ENCODE results near the gene SLC18A3. TPM values are rescaled to one million over a fixed set of nuclear protein-coding genes. Genes with fewer than 3 reads are reported as not detected.
A peak's percentile ranks its signal among the peaks of the same experiment; 100 is the strongest.

Gene SLC18A3
- total RNA-seq, 1 donor from 2014 or later, result not detected

DNA sequence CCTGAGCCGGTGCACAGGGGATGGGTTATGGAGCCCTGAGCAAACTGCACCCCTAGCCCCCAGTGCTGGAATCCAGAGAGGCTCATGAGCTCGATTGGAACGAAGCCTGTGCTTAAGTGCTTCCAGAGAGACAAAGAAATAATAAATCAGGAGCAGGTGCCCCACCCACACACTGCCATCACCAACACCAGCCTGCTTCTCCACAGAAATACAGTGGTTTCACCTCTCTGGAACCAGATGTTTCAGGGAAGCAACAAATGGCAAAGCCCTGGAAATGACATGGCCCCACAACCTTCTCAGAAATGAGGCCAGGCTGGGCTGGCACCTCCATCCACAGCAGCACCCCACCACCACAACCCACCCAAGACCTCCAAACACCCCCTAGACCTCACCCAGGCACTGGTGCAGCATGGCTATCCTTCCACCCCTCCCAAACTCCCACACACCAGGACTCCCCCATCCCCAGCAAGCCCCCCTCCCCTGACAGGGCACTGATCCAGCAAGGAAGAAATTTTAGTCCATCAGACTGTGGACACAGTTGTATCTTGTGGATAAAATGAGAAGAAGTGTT is 4.1 kb upstream of the SLC18A3 start:
- DNase-seq (ENCODE audit: low read depth) (no peak), FAIRE-seq (no peak)
- H3K4me3 ChIP-seq (ENCODE audit: low read depth, low read length), result no peak overlapping the region
- no peaks in the 10 kb centered on the region for H3K36me3 ChIP-seq (ENCODE audit: control insufficient read depth, insufficient read depth, low read length)
- TF ChIP-seq, protein P1, sequence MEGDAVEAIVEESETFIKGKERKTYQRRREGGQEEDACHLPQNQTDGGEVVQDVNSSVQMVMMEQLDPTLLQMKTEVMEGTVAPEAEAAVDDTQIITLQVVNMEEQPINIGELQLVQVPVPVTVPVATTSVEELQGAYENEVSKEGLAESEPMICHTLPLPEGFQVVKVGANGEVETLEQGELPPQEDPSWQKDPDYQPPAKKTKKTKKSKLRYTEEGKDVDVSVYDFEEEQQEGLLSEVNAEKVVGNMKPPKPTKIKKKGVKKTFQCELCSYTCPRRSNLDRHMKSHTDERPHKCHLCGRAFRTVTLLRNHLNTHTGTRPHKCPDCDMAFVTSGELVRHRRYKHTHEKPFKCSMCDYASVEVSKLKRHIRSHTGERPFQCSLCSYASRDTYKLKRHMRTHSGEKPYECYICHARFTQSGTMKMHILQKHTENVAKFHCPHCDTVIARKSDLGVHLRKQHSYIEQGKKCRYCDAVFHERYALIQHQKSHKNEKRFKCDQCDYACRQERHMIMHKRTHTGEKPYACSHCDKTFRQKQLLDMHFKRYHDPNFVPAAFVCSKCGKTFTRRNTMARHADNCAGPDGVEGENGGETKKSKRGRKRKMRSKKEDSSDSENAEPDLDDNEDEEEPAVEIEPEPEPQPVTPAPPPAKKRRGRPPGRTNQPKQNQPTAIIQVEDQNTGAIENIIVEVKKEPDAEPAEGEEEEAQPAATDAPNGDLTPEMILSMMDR (IDR thresholded peaks at IDR 0.05; ENCODE audit: insufficient read depth, low read length, severe bottlenecking), result no peak
- peaks cover 30% of the 10 kb centered on the region for H3K27me3 ChIP-seq (ENCODE audit: control insufficient read depth, insufficient read depth, low read length)

DNA sequence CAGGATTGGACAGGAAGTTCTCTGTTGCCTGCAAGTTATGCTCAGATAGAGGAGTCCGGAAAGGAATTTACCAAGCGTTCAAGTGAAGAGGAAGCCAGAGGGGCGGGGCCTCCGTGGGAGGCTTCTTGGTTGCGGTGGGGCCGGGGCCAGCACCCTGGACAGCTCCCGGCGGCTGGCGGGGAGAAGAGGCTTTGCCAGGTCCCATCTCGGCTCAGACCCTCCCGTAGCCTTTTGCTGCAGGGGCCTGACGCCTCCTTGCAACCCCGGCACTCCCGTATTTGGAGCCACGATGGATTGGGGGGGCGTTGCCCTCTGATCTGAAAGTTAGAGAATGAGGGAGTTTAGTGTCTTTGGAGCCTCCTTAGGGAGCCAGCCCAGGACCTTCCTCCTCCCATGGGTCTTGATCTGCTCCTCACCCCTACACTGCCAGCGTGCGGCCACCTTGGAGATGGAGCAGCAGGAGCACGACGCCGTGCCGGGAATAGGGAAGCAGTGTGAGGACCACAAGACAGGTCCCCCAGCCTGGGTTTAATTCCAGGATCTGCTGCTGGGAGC is 3.1 kb upstream of the SLC18A3 start:
- Histone ChIP-seq H3K4me3 (ENCODE audit: low read depth, low read length) (no peak overlapping the region), H3K36me3 (ENCODE audit: control insufficient read depth, insufficient read depth, low read length) (no peaks in the 10 kb centered on the region), H3K27me3 (ENCODE audit: control insufficient read depth, insufficient read depth, low read length) (peaks cover 39% of the 10 kb centered on the region)
- DNase-seq (ENCODE audit: low read depth) (peak; percentile 47), FAIRE-seq (no peak)
- TF ChIP-seq, protein P1 (IDR thresholded peaks at IDR 0.05; ENCODE audit: insufficient read depth, low read length, severe bottlenecking), result no peak

DNA sequence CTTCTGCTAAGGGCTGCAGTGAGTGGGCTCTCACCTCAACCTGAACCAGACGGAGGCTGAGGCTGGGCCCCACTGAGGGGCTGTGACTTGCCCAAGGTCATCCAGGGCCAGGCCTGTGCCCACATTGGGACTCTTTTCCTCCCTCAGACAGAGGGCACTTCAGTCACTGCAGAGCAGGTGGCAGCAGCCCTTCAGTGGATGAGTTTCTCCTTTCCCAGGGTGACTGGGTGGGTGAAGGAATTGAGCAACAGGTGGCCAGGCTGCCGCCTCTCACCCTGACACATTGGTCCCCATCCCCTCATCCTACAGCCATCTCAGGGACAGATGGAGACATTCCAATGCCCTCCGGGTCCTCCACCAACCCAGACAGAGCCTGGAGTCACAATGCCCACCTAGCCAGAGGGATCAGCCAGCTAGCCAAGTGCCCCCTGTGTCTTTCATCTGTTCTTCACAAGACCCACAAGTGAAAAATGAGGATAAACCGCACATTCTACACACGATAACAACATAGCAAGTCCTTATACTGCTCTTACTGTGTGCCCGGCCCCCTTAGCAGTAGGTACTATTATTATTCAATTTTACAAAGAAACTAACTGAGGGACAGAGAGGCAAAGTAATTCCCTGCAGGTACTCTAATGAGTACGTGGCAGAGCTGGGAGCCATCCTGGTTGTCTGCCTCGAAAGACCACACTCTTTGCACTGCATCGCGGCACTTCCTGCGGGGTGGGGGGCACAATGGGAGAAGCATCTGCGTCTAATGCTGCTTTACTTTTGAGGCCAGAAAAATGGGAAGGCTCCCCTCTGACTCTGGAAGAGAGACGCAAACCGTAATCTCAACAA is 1.7 kb upstream of the SLC18A3 start:
- DNase-seq (ENCODE audit: low read depth) (no peak), FAIRE-seq (no peak)
- peaks cover 53% of the 10 kb centered on the region for H3K27me3 ChIP-seq (ENCODE audit: control insufficient read depth, insufficient read depth, low read length)
- TF ChIP-seq, protein P1 (IDR thresholded peaks at IDR 0.05; ENCODE audit: insufficient read depth, low read length, severe bottlenecking), result no peak
- no peak overlapping the region for H3K4me3 ChIP-seq (ENCODE audit: low read depth, low read length)
- H3K36me3 ChIP-seq (ENCODE audit: control insufficient read depth, insufficient read depth, low read length), result no peaks in the 10 kb centered on the region

DNA sequence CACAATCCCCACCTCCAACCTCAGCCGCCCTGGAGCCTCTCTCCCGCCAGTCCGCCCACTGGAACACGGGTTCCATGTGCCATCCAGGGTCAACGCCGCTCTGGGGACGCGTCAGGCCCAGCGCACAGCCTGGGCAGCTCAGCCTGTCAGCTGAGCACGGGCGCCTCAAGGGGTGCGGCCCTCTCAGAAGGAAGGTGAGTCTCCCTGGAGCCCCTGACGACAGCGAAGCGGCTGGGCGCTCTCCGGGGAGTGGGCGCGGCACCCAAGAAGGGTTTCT is 1.2 kb upstream of the SLC18A3 start:
- no peak overlapping the region for H3K4me3 ChIP-seq (ENCODE audit: low read depth, low read length)

DNA sequence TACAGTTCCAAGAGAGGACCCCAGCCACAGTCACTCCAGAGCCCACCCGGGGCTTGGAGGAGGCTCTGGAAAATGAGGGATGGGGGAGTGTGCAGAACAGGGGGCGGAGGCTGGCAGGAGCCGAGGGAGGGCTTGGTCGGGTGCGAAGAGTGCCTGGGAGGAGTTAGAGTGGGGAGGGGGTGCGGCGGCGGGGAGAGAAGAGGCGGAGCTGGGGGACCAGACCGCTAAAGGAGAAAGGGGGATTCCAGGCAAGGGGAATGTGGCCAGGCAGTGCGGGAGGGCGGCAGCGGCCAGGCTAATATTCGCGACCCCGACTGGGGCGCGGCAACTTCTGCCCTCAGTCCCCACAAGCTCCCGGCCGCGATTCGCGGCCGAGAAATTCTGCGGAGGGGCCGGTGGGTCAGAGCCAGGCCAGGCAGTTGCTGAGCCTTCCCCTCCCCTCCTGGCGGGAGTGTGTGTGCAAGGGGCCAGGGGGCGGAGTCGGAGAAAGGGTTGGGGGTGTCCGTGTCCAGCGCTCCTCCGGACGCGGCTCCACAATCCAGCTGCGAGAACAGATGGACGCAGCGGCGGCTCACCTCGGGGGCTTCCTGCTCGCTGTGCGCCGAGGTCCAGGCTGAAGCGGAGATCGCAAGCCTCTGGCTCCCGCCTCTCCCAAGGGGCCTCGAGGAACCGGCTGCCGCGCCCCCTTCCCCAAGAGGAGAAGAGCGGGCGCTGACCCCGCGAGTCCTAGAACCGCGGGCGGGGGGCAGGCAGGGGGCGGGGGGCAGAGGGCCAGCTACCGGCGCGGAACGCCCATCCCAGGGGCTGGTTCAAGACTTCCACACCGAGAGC is 612 bp upstream of the SLC18A3 start:
- Histone ChIP-seq H3K27me3 (ENCODE audit: control insufficient read depth, insufficient read depth, low read length) (peaks cover 60% of the 10 kb centered on the region), H3K36me3 (ENCODE audit: control insufficient read depth, insufficient read depth, low read length) (no peaks in the 10 kb centered on the region), H3K4me3 (ENCODE audit: low read depth, low read length) (no peak overlapping the region)
- no peak for DNase-seq (ENCODE audit: low read depth)
- FAIRE-seq, result no peak
- TF ChIP-seq, protein P1 (IDR thresholded peaks at IDR 0.05; ENCODE audit: insufficient read depth, low read length, severe bottlenecking), result no peak

More for the DNA sequence above, 1.2 kb upstream of the SLC18A3 start:
- Histone ChIP-seq H3K27me3 (ENCODE audit: control insufficient read depth, insufficient read depth, low read length) (peaks cover 58% of the 10 kb centered on the region), H3K36me3 (ENCODE audit: control insufficient read depth, insufficient read depth, low read length) (no peaks in the 10 kb centered on the region)
- DNase-seq (ENCODE audit: low read depth), result no peak
- TF ChIP-seq, protein P1 (IDR thresholded peaks at IDR 0.05; ENCODE audit: insufficient read depth, low read length, severe bottlenecking), result no peak
- no peak for FAIRE-seq

Measured in bronchial epithelial cell (primary cell).